ENCODE measurements around the gene MTA3.
"Not testable (repeated sequence)": the region's sequence is repeated elsewhere in the genome, so short reads cannot be mapped to it uniquely, and the experiment has no call there.

The MTA3 gene

GRCh38 chr2:42566837-42567321 lies 1.6 kb upstream of the MTA3 start:
- in situ Hi-C loops (cut with HindIII; ENCODE audit: low sequenced_read_pairs): loop anchor here (5.0 to 10.0 kb wide), 3 partner anchors 62 to 105 kb away; no protein-coding TSS in a partner anchor

GRCh38 chr2:42567364-42567763 lies 1.1 kb upstream of the MTA3 start:
- in situ Hi-C loops (cut with HindIII; ENCODE audit: low sequenced_read_pairs): loop anchor here (5.0 to 10.0 kb wide), 3 partner anchors 63 to 105 kb away; no protein-coding TSS in a partner anchor

GRCh38 chr2:42567806-42568400 lies 529 bp upstream of the MTA3 start:
- in situ Hi-C loops (cut with HindIII; ENCODE audit: low sequenced_read_pairs): loop anchor here (5.0 to 10.0 kb wide), 3 partner anchors 63 to 106 kb away; no protein-coding TSS in a partner anchor

GRCh38 chr2:42569116-42569711 lies 782 bp downstream of the MTA3 start:
- in situ Hi-C loops (cut with HindIII; ENCODE audit: low sequenced_read_pairs): loop anchor here (5.0 to 10.0 kb wide), 3 partner anchors 64 to 107 kb away; no protein-coding TSS in a partner anchor

- in situ Hi-C loops (cut with HindIII; ENCODE audit: low sequenced_read_pairs): loop anchor here (5.0 to 10.0 kb wide), 3 partner anchors 65 to 108 kb away; no protein-coding TSS in a partner anchor
Observed at GRCh38 chr2:42569883-42570282, 1.5 kb downstream of the MTA3 start.

GRCh38 chr2:42572297-42573081 lies 4.1 kb downstream of the MTA3 start:
- in situ Hi-C loops (cut with HindIII; ENCODE audit: low sequenced_read_pairs): no loop called here

- in situ Hi-C loops (cut with HindIII; ENCODE audit: low sequenced_read_pairs): no loop called here
Observed at GRCh38 chr2:42573256-42573655, 4.8 kb downstream of the MTA3 start.

- in situ Hi-C loops (cut with HindIII; ENCODE audit: low sequenced_read_pairs): no loop called here
Observed at GRCh38 chr2:42575458-42576064, 7.1 kb downstream of the MTA3 start.

- in situ Hi-C loops (cut with HindIII; ENCODE audit: low sequenced_read_pairs): no loop called here
Observed at GRCh38 chr2:42578621-42579020, 10.2 kb downstream of the MTA3 start.

- in situ Hi-C loops (cut with HindIII; ENCODE audit: low sequenced_read_pairs): no loop called here
Observed at GRCh38 chr2:42581257-42581656, 12.8 kb downstream of the MTA3 start.

- in situ Hi-C loops (cut with HindIII; ENCODE audit: low sequenced_read_pairs): not testable (repeated sequence)
Observed at GRCh38 chr2:42584628-42585027, 16.2 kb downstream of the MTA3 start.

GRCh38 chr2:42585779-42586178 lies 17.3 kb downstream of the MTA3 start:
- in situ Hi-C loops (cut with HindIII; ENCODE audit: low sequenced_read_pairs): no loop called here

- in situ Hi-C loops (cut with HindIII; ENCODE audit: low sequenced_read_pairs): no loop called here
Observed at GRCh38 chr2:42587526-42588117, 19.2 kb downstream of the MTA3 start.

GRCh38 chr2:42588121-42588520 lies 19.7 kb downstream of the MTA3 start:
- in situ Hi-C loops (cut with HindIII; ENCODE audit: low sequenced_read_pairs): no loop called here

GRCh38 chr2:42590176-42590575 lies 21.7 kb downstream of the MTA3 start:
- in situ Hi-C loops (cut with HindIII; ENCODE audit: low sequenced_read_pairs): no loop called here

- in situ Hi-C loops (cut with HindIII; ENCODE audit: low sequenced_read_pairs): no loop called here
Observed at GRCh38 chr2:42593282-42593681, 24.9 kb downstream of the MTA3 start.

GRCh38 chr2:42598656-42599055 lies 30.2 kb downstream of the MTA3 start:
- in situ Hi-C loops (cut with HindIII; ENCODE audit: low sequenced_read_pairs): no loop called here

- in situ Hi-C loops (cut with HindIII; ENCODE audit: low sequenced_read_pairs): no loop called here
Observed at GRCh38 chr2:42601076-42601475, 32.6 kb downstream of the MTA3 start.

- in situ Hi-C loops (cut with HindIII; ENCODE audit: low sequenced_read_pairs): no loop called here
Observed at GRCh38 chr2:42602218-42602875, 33.9 kb downstream of the MTA3 start.

- in situ Hi-C loops (cut with HindIII; ENCODE audit: low sequenced_read_pairs): no loop called here
Observed at GRCh38 chr2:42602876-42603219, 34.4 kb downstream of the MTA3 start.
